IMR-90 (cell line): ENCODE data around the gene SOCS3. TPM values are rescaled to one million over a fixed set of nuclear protein-coding genes. Genes with fewer than 3 reads are reported as not detected.

ENCODE experiments used
- ATAC-seq: fragments of 200-7000 bp; cut with Tn5 transposase; 2 replicates; pipeline ENCODE4 v1.9.1; 2020; ENCODE audit warnings: low read depth, mild to moderate bottlenecking, moderate library complexity
- BruUV-seq: library from RNA; stranded (reverse); fragments of 400-500 nt; replicated peaks from 2 replicates; lab custom pipeline; 2021; lab: Mats Ljungman, UMichigan
- CTCF ChIA-PET: fragments of 300-600 bp; formaldehyde crosslinking; extraction: SDS; loops from one replicate; lab custom pipeline; 2021; ENCODE audit warnings: antibody characterized with exemption; lab: Yijun Ruan, JAX
- POLR2A ChIA-PET: fragments of 300-600 bp; sonication (Branson Sonifier 250); formaldehyde crosslinking; loops from one replicate; lab custom pipeline; 2022; ENCODE audit warnings: antibody characterized with exemption; ENCODE audit not compliant: unreplicated experiment; lab: Charles Lee
- DNase-seq: peaks from one replicate; pipeline ENCODE4 v3.0.0; 2013
- H2AFZ ChIP-seq: replicated peaks from 2 replicates; pipeline ENCODE3; 2013; ENCODE audit warnings: low read length, mild to moderate bottlenecking; ENCODE audit not compliant: poor library complexity
- H2AK5ac ChIP-seq: 2 replicates; pipeline ENCODE4 v1.6.1; 2013; ENCODE audit warnings: low read depth, low read length, inconsistent platforms
- H2AK9ac ChIP-seq: replicated peaks from 2 replicates; pipeline ENCODE3; 2013; ENCODE audit warnings: mild to moderate bottlenecking, low read depth, low read length, moderate library complexity; ENCODE audit not compliant: poor library complexity
- H2BK120ac ChIP-seq: 2 replicates; pipeline ENCODE4 v1.6.1; 2013; ENCODE audit warnings: low read depth, low read length, inconsistent platforms
- H2BK15ac ChIP-seq: 3 replicates; pipeline ENCODE4 v1.6.1; 2013; ENCODE audit warnings: low read depth, low read length, inconsistent platforms
- H2BK20ac ChIP-seq: 2 replicates; pipeline ENCODE4 v1.6.1; 2013; ENCODE audit warnings: low read depth, mild to moderate bottlenecking, inconsistent platforms, low read length, moderate library complexity
- H2BK5ac ChIP-seq: 2 replicates; pipeline ENCODE4 v1.6.1; 2013; ENCODE audit warnings: mild to moderate bottlenecking, low read depth, low read length, inconsistent platforms; ENCODE audit not compliant: poor library complexity, severe bottlenecking
- H3K14ac ChIP-seq: replicated peaks from 2 replicates; pipeline ENCODE4 v1.6.1; 2013; ENCODE audit warnings: low read depth, low read length, inconsistent platforms
- H3K18ac ChIP-seq: 2 replicates; pipeline ENCODE4 v1.6.1; 2013; ENCODE audit warnings: low read depth, low read length, control low read depth
- H3K23ac ChIP-seq: 2 replicates; pipeline ENCODE4 v1.6.1; 2013; ENCODE audit warnings: low read depth, low read length, inconsistent platforms
- H3K27ac ChIP-seq: 2 replicates; pipeline ENCODE4 v1.5.1; 2013; ENCODE audit warnings: mild to moderate bottlenecking, control low read depth, low read length; ENCODE audit not compliant: insufficient read depth
- H3K27me3 ChIP-seq: 2 replicates; pipeline ENCODE4 v1.6.1; 2013; ENCODE audit warnings: low read length; ENCODE audit not compliant: control insufficient read depth, insufficient read depth
- H3K36me3 ChIP-seq: 2 replicates; pipeline ENCODE4 v1.6.1; 2013; ENCODE audit warnings: low read length, mixed read lengths; ENCODE audit not compliant: control insufficient read depth, insufficient read depth
- H3K4ac ChIP-seq: 2 replicates; pipeline ENCODE4 v1.6.1; 2013; ENCODE audit warnings: low read depth, low read length, inconsistent platforms
- H3K4me1 ChIP-seq: 2 replicates; pipeline ENCODE4 v1.6.1; 2013; ENCODE audit warnings: low read length, mixed read lengths; ENCODE audit not compliant: control insufficient read depth, insufficient read depth
- H3K4me2 ChIP-seq: 2 replicates; pipeline ENCODE4 v1.6.1; 2013; ENCODE audit warnings: low read depth, mild to moderate bottlenecking, control low read depth, low read length, moderate library complexity
- H3K4me3 ChIP-seq: 2 replicates; pipeline ENCODE4 v1.5.1; 2013; ENCODE audit warnings: low read depth, mild to moderate bottlenecking, control low read depth, low read length, moderate library complexity; ENCODE audit not compliant: insufficient read depth
- H3K56ac ChIP-seq: 2 replicates; pipeline ENCODE4 v1.6.1; 2013; ENCODE audit warnings: low read length, inconsistent platforms; ENCODE audit not compliant: insufficient read depth; ENCODE audit errors: extremely low read depth
- H3K79me1 ChIP-seq, 2 experiments: 2 replicates each; pipeline ENCODE4 v1.6.1; 2013; ENCODE audit warnings: low read length in 2 of 2, inconsistent platforms in 1 of 2, low read depth in 1 of 2
- H3K9ac ChIP-seq: 2 replicates; pipeline ENCODE4 v1.6.1; 2013; ENCODE audit warnings: low read depth, low read length, control low read depth
- H3K9me1 ChIP-seq: 2 replicates; pipeline ENCODE4 v1.6.1; 2013; ENCODE audit warnings: low read length, inconsistent platforms; ENCODE audit not compliant: insufficient read depth
- H3K9me3 ChIP-seq: 2 replicates; pipeline ENCODE4 v1.6.1; 2013; ENCODE audit warnings: low read length; ENCODE audit not compliant: control insufficient read depth, insufficient read depth
- H4K20me1 ChIP-seq: 2 replicates; pipeline ENCODE4 v1.6.1; 2013; ENCODE audit warnings: low read length, inconsistent platforms; ENCODE audit not compliant: insufficient read depth
- H4K5ac ChIP-seq: 2 replicates; pipeline ENCODE4 v1.6.1; 2013; ENCODE audit warnings: mild to moderate bottlenecking, low read depth, low read length, control low read depth
- H4K8ac ChIP-seq, 2 experiments: 2 replicates each; pipeline ENCODE4 v1.6.1; 2013; ENCODE audit warnings: low read depth in 2 of 2, low read length in 2 of 2, control low read depth in 1 of 2, inconsistent platforms in 1 of 2
- H4K91ac ChIP-seq: 2 replicates; pipeline ENCODE4 v1.6.1; 2013; ENCODE audit warnings: low read depth, low read length, inconsistent platforms; ENCODE audit not compliant: insufficient read depth
- BHLHE40 ChIP-seq: fragments of 150-350 bp; IDR thresholded peaks from 2 replicates; pipeline ENCODE4 v1.6.1; 2016; ENCODE audit warnings: mild to moderate bottlenecking, low read depth, low read length
- CEBPB ChIP-seq: IDR thresholded peaks from 2 replicates; pipeline ENCODE4 v1.6.1; 2012; ENCODE audit warnings: low read depth, low read length, improper control_type of control experiment
- MXI1 ChIP-seq: IDR thresholded peaks from 2 replicates; pipeline ENCODE4 v1.6.1; 2012; ENCODE audit warnings: low read depth, mild to moderate bottlenecking, low read length, moderate library complexity, borderline replicate concordance
- POLR2A ChIP-seq: IDR thresholded peaks from 2 replicates; pipeline ENCODE4 v1.6.1; 2012; ENCODE audit warnings: mild to moderate bottlenecking, low read depth, low read length
- RCOR1 ChIP-seq: IDR thresholded peaks from 2 replicates; pipeline ENCODE4 v1.6.1; 2012; ENCODE audit warnings: mild to moderate bottlenecking, low read length, improper control_type of control experiment; ENCODE audit not compliant: insufficient replicate concordance
- RFX5 ChIP-seq: IDR thresholded peaks from 2 replicates; pipeline ENCODE4 v1.8.0; 2012; ENCODE audit warnings: low read depth, mild to moderate bottlenecking, low read length, moderate library complexity
- SMC3 ChIP-seq: fragments of 150-350 bp; IDR thresholded peaks from 2 replicates; pipeline ENCODE4 v1.6.1; 2016; ENCODE audit warnings: low read depth, mild to moderate bottlenecking, antibody characterized with exemption, low read length, moderate library complexity
- WGBS, 2 experiments: methylation state at CpG; one replicate each; pipeline versions ENCODE4 v1.1.5 to v1.1.7; 2013; ENCODE audit warnings: missing lambda C conversion rate in 2 of 2; ENCODE audit not compliant: insufficient read length in 1 of 2; ENCODE audit errors: extremely low coverage in 2 of 2; 5-methylcytosine and 5-hydroxymethylcytosine counted together
- dilution Hi-C: fragments of 300-500 bp; cut with HindIII; formaldehyde crosslinking; loops from one replicate; pipeline ENCODE4 v1.14.3; 2018; ENCODE audit warnings: low sequenced_read_pairs; ENCODE audit not compliant: unreplicated experiment
- in situ Hi-C: fragments of 300-500 bp; cut with MboI; formaldehyde crosslinking; loops from 3 replicates; pipeline ENCODE4 v1.14.3; 2019; ENCODE audit warnings: low sequenced_read_pairs, inconsistent platforms, mixed read lengths
- intact Hi-C: fragments of 100-400 bp; cut with micrococcal nuclease; formaldehyde crosslinking; loops from 2 replicates; pipeline ENCODE4 v1.10.0; 2022
- polyA plus RNA-seq, 3 experiments: library from polyadenylated mRNA; depleted of rRNA; stranded (reverse); fragments of >200 nt; gene quantifications; 2 replicates each; pipeline ENCODE4 v1.2.3, GENCODE V29; 2012; ENCODE audit warnings: low replicate concordance in 1 of 3
- total RNA-seq: library from RNA; depleted of rRNA; stranded (reverse); fragments of >200 nt; gene quantifications from 2 replicates; pipeline ENCODE4 v1.2.3, GENCODE V29; 2012
- TF ChIP-seq, protein P1 (sequence below): conservative IDR thresholded peaks from 2 replicates; pipeline ENCODE4 v1.5.1; 2012; ENCODE audit warnings: mild to moderate bottlenecking, low read depth, low read length, improper control_type of control experiment

SOCS3 gene
- total and polyA plus RNA-seq, 2 of the 4 experiments (the other 2 are of a cell fraction) = 19.2 to 19.9 TPM

DNA sequence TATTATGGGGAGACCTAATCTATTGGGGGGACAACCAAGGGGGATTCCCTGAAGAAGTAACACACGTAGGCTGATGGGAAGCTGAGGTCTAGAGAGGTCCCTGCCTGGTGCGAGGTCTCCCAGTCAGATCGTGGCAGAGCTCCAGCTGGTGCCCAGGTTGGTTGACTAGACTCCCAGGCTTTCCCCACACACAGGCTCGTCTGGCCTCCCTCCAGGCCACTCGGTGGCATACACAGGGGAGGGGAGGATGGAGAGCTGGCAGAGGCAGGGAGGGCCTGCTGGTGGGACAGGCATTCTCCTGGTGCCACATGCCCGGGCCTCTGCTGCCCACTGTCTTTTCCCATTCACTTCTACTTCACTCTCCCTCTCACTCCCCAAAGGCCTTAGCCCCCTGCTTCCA, 8.5 kb upstream of the SOCS3 start:
- no peak overlapping the region for H3K56ac ChIP-seq
- H2AK9ac ChIP-seq = peak overlapping the region; percentile 9
- H4K5ac ChIP-seq = no peak overlapping the region
- ChIA-PET CTCF (no interaction called here), POLR2A (no interaction called here)
- H4K8ac ChIP-seq = no peak overlapping the region
- H3K27me3 ChIP-seq = no peaks in the 10 kb centered on the region
- no peaks in the 10 kb centered on the region for H4K20me1 ChIP-seq
- H3K9me3 ChIP-seq = no peaks in the 10 kb centered on the region
- H2BK20ac ChIP-seq = no peak overlapping the region
- H2AFZ ChIP-seq = no peak overlapping the region
- WGBS, 2 experiments = no CpG with 5 or more reads among the region's 6 CpGs
- no peak overlapping the region for H4K91ac ChIP-seq
- H3K9me1 ChIP-seq = no peaks in the 10 kb centered on the region
- H3K27ac ChIP-seq = no peak overlapping the region
- no peak overlapping the region for H3K4ac ChIP-seq
- H3K4me3 ChIP-seq = no peak overlapping the region
- no peak overlapping the region for H3K4me2 ChIP-seq
- H2BK5ac ChIP-seq = no peak overlapping the region
- no TSS peak for BruUV-seq
- no peak overlapping the region for H3K9ac ChIP-seq
- H3K23ac ChIP-seq = no peak overlapping the region
- in situ Hi-C loops = no loop called here
- H3K36me3 ChIP-seq = no peaks in the 10 kb centered on the region
- H2AK5ac ChIP-seq = peak overlapping the region; percentile 61; the same call in 1 of the 2 replicates
- no peak overlapping the region for H2BK15ac ChIP-seq
- ATAC-seq = no peak
- TF ChIP-seq MXI1 (no peak), RCOR1 (no peak), CEBPB (no peak), RFX5 (no peak), BHLHE40 (no peak), SMC3 (no peak), POLR2A (no peak)
- TF ChIP-seq, protein P1, sequence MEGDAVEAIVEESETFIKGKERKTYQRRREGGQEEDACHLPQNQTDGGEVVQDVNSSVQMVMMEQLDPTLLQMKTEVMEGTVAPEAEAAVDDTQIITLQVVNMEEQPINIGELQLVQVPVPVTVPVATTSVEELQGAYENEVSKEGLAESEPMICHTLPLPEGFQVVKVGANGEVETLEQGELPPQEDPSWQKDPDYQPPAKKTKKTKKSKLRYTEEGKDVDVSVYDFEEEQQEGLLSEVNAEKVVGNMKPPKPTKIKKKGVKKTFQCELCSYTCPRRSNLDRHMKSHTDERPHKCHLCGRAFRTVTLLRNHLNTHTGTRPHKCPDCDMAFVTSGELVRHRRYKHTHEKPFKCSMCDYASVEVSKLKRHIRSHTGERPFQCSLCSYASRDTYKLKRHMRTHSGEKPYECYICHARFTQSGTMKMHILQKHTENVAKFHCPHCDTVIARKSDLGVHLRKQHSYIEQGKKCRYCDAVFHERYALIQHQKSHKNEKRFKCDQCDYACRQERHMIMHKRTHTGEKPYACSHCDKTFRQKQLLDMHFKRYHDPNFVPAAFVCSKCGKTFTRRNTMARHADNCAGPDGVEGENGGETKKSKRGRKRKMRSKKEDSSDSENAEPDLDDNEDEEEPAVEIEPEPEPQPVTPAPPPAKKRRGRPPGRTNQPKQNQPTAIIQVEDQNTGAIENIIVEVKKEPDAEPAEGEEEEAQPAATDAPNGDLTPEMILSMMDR = no peak
- no peak overlapping the region for H3K14ac ChIP-seq
- intact Hi-C loops = no loop called here
- no peak for DNase-seq
- H3K79me1 ChIP-seq = no peaks in the 10 kb centered on the region
- no peak overlapping the region for H2BK120ac ChIP-seq
- dilution Hi-C loops = no loop called here
- peaks cover 16% of the 10 kb centered on the region; the same call in 1 of the 2 replicates for H3K4me1 ChIP-seq
- no peak overlapping the region for H3K18ac ChIP-seq
